ENCODE measurements around the gene ATP2A2. TPM values are rescaled to one million over a fixed set of nuclear protein-coding genes. Genes with fewer than 3 reads are reported as not detected.

ATP2A2 gene
- total and polyA plus RNA-seq, 2 donors from 2014 or later: 37.2 to 221 TPM

DNA sequence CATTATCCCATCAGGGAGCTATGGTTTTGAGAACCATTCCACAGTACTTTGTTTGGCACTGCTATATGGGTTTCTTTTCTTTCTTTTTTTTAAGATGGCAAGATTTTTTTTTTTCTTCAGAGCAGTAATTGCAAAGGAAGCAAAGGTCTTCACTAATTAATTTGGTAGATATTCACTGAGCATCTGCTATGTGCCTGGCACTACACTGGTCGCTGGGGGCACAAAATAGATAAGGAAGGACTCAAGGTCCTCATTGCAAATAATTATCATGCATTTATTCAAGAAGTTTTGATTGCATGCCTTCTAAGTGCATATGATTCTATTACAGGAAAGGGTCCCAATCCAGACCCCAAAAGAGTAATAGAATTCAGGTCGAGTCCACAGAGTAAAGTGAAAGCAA lies 10.0 kb upstream of the ATP2A2 start:
- Histone ChIP-seq H3K27me3 (ENCODE audit: control insufficient read depth, insufficient read depth, low read length) (no peaks in the 10 kb centered on the region), H3K36me3 (ENCODE audit: control insufficient read depth in 2 of 3, insufficient read depth in 3 of 3, low read length in 3 of 3) (no peaks in the 10 kb centered on the region), H3K9ac (ENCODE audit: low read length in 3 of 3) (no peak overlapping the region), H3K9me3 (ENCODE audit: control insufficient read depth in 2 of 3, insufficient read depth in 1 of 3, low read length in 3 of 3) (no peaks in the 10 kb centered on the region), H3K4me3 (ENCODE audit: low read length in 3 of 3) (no peak overlapping the region), H3K4me1 (ENCODE audit: control insufficient read depth in 2 of 3, insufficient read depth in 2 of 3, low read depth in 1 of 3, low read length in 3 of 3) (peaks cover 0 to 6% (median 3%) of the 10 kb centered on the region in 3 donors), H3K27ac (ENCODE audit: low read depth in 2 of 2, low read length in 2 of 2) (no peak overlapping the region)
- TF ChIP-seq, protein P1, sequence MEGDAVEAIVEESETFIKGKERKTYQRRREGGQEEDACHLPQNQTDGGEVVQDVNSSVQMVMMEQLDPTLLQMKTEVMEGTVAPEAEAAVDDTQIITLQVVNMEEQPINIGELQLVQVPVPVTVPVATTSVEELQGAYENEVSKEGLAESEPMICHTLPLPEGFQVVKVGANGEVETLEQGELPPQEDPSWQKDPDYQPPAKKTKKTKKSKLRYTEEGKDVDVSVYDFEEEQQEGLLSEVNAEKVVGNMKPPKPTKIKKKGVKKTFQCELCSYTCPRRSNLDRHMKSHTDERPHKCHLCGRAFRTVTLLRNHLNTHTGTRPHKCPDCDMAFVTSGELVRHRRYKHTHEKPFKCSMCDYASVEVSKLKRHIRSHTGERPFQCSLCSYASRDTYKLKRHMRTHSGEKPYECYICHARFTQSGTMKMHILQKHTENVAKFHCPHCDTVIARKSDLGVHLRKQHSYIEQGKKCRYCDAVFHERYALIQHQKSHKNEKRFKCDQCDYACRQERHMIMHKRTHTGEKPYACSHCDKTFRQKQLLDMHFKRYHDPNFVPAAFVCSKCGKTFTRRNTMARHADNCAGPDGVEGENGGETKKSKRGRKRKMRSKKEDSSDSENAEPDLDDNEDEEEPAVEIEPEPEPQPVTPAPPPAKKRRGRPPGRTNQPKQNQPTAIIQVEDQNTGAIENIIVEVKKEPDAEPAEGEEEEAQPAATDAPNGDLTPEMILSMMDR (IDR thresholded peaks at IDR 0.05; ENCODE audit: borderline replicate concordance, extremely low read depth, insufficient read depth): no peak
- intact Hi-C loops (cut with DNase I): no loop called here
- DNase-seq (no peak), FAIRE-seq (no peak)

DNA sequence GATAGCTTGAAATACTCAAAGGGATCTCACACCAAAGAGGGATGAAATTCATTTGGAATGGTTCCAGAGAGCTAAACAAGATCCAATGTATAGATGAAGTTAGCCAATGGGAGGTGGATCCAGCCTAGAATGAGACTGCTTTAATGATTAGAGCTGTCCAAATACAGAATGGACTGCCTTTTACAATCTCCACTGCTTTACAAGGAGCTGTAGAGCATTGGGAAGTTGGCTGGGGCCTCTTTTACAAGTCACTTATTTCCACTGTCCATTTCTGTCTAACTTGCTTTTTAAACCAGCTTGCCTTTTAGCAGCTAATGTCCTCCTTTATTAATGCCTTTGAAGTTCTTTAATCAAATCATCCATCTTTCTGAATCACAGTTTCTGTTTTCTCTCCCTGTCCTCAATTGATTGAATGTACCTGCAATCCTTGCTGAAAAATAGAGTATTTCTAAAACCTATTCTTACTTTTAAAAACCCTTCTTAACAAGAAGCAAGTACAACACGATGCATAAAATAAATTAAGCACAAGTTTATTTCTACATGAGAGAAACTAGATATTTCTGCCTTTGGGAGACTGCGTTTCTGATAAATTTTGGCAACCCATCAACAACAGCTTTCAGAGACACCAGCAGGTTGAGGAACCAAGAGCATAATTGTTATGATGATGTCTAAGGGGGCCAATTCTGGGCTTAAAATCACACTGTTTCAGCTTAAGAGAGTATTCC lies 3.4 kb upstream of the ATP2A2 start:
- H3K4me1 ChIP-seq (ENCODE audit: control insufficient read depth in 2 of 3, insufficient read depth in 2 of 3, low read depth in 1 of 3, low read length in 3 of 3): peaks cover 4 to 8% (median 6%) of the 10 kb centered on the region in 3 donors
- no peak for DNase-seq
- no peak overlapping the region for H3K9ac ChIP-seq (ENCODE audit: low read length in 3 of 3)
- no peak overlapping the region for H3K27ac ChIP-seq (ENCODE audit: low read depth in 2 of 2, low read length in 2 of 2)
- H3K4me3 ChIP-seq (ENCODE audit: low read length in 3 of 3): no peak overlapping the region
- no peaks in the 10 kb centered on the region for H3K27me3 ChIP-seq (ENCODE audit: control insufficient read depth, insufficient read depth, low read length)
- TF ChIP-seq, protein P1 (IDR thresholded peaks at IDR 0.05; ENCODE audit: borderline replicate concordance, extremely low read depth, insufficient read depth): no peak
- intact Hi-C loops (cut with DNase I): no loop called here
- H3K36me3 ChIP-seq (ENCODE audit: control insufficient read depth in 2 of 3, insufficient read depth in 3 of 3, low read length in 3 of 3): no peaks in the 10 kb centered on the region
- no peaks in the 10 kb centered on the region for H3K9me3 ChIP-seq (ENCODE audit: control insufficient read depth in 2 of 3, insufficient read depth in 1 of 3, low read length in 3 of 3)
- no peak for FAIRE-seq

DNA sequence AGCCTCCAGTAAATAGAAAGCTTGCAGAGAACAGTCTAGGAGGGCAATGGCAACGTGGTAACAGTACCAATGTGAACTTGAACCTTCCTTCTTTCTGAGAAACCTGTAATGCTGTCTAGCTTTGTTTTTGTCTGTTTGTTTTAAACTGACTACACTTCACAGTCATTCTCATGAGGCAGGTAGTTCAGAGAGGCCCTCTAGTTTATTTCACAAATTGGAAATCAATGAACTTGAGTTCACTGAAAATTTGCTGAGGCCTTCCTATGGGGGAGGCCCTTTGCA lies 2.9 kb upstream of the ATP2A2 start:
- no peaks in the 10 kb centered on the region for H3K9me3 ChIP-seq (ENCODE audit: control insufficient read depth in 2 of 3, insufficient read depth in 1 of 3, low read length in 3 of 3)
- intact Hi-C loops (cut with DNase I): no loop called here
- peaks cover 0 to 2% (median 0%) of the 10 kb centered on the region in 3 donors for H3K36me3 ChIP-seq (ENCODE audit: control insufficient read depth in 2 of 3, insufficient read depth in 3 of 3, low read length in 3 of 3)
- peaks cover 4 to 8% (median 6%) of the 10 kb centered on the region in 3 donors for H3K4me1 ChIP-seq (ENCODE audit: control insufficient read depth in 2 of 3, insufficient read depth in 2 of 3, low read depth in 1 of 3, low read length in 3 of 3)
- TF ChIP-seq, protein P1 (IDR thresholded peaks at IDR 0.05; ENCODE audit: borderline replicate concordance, extremely low read depth, insufficient read depth): no peak
- no peak overlapping the region for H3K9ac ChIP-seq (ENCODE audit: low read length in 3 of 3)
- H3K27me3 ChIP-seq (ENCODE audit: control insufficient read depth, insufficient read depth, low read length): no peaks in the 10 kb centered on the region
- DNase-seq (no peak), FAIRE-seq (no peak)
- H3K27ac ChIP-seq (ENCODE audit: low read depth in 2 of 2, low read length in 2 of 2): no peak overlapping the region
- H3K4me3 ChIP-seq (ENCODE audit: low read length in 3 of 3): no peak overlapping the region
